Neural crest cell (in vitro differentiated cells): ENCODE data around the gene KRT23. TPM values are rescaled to one million over a fixed set of nuclear protein-coding genes. Genes with fewer than 3 reads are reported as not detected.
A peak's percentile ranks its signal among the peaks of the same experiment; 100 is the strongest.

ENCODE experiments used
- DNase-seq: peaks from one replicate; pipeline ENCODE4 v3.0.0; 2021; ENCODE audit warnings: low read depth, mixed read lengths, low spot score
- H3K27ac Mint-ChIP-seq: one replicate; pipeline ENCODE4 v1.8.0; 2021; ENCODE audit warnings: mild to moderate bottlenecking, mixed read lengths; ENCODE audit not compliant: unreplicated experiment
- H3K27me3 Mint-ChIP-seq: 2 replicates; pipeline ENCODE4 v1.8.0; 2021; ENCODE audit warnings: low read depth, mild to moderate bottlenecking, mixed read lengths
- H3K36me3 Mint-ChIP-seq: 2 replicates; pipeline ENCODE4 v1.8.0; 2021; ENCODE audit warnings: low read depth, mild to moderate bottlenecking, mixed read lengths
- H3K4me1 Mint-ChIP-seq: 2 replicates; pipeline ENCODE4 v1.8.0; 2021; ENCODE audit warnings: mixed read lengths
- H3K4me3 Mint-ChIP-seq: one replicate; pipeline ENCODE4 v1.8.0; 2021; ENCODE audit warnings: mild to moderate bottlenecking, mixed read lengths
- H3K9me3 Mint-ChIP-seq: 2 replicates; pipeline ENCODE4 v1.8.0; 2021; ENCODE audit warnings: mixed read lengths
- CTCF ChIP-seq: fragments of 200-600 bp; sonication (generic); conservative IDR thresholded peaks from 2 replicates; pipeline ENCODE4 v1.5.0; 2021; ENCODE audit warnings: antibody characterized with exemption, mild to moderate bottlenecking
- total RNA-seq: library from RNA; stranded (reverse); gene quantifications from 2 replicates; pipeline ENCODE4 v1.2.1, GENCODE V29; 2021

The KRT23 gene
- total RNA-seq, 1 donor from 2014 or later, result not detected

- no peaks in the 10 kb centered on the region for H3K36me3 Mint-ChIP-seq
- no peaks in the 10 kb centered on the region for H3K9me3 Mint-ChIP-seq
- no peak for DNase-seq
- no peak overlapping the region for H3K4me3 Mint-ChIP-seq
- TF ChIP-seq CTCF, result no peak
- H3K27me3 Mint-ChIP-seq, result peaks cover 66% of the 10 kb centered on the region
- no peaks in the 10 kb centered on the region for H3K4me1 Mint-ChIP-seq
- no peak overlapping the region for H3K27ac Mint-ChIP-seq
Measured at GRCh38 chr17:40888196-40888720, 49.2 kb downstream of the KRT23 start.

- Mint-ChIP-seq H3K4me1 (no peaks in the 10 kb centered on the region), H3K4me3 (no peak overlapping the region), H3K27me3 (peaks cover 57% of the 10 kb centered on the region), H3K9me3 (no peaks in the 10 kb centered on the region), H3K36me3 (no peaks in the 10 kb centered on the region), H3K27ac (no peak overlapping the region)
- TF ChIP-seq CTCF, result no peak
- no peak for DNase-seq
Measured at GRCh38 chr17:40886090-40886489, 51.4 kb downstream of the KRT23 start.

GRCh38 chr17:40884708-40885512, 52.5 kb downstream of the KRT23 start, which contains the start of gene KRT20:
Gene KRT20, minus strand, starts transcription at chr17:40885242. Its CDS starts 57 bp downstream, at chr17:40885185.
- Mint-ChIP-seq H3K27ac (no peak within 1 kb of the TSS), H3K36me3 (no peaks in the 10 kb centered on the region), H3K4me1 (no peaks in the 10 kb centered on the region), H3K4me3 (no peak within 1 kb of the TSS), H3K9me3 (no peaks in the 10 kb centered on the region), H3K27me3 (peaks cover 54% of the 10 kb centered on the region)
- TF ChIP-seq CTCF, result peak; percentile 44
- no peak for DNase-seq

GRCh38 chr17:40883626-40884334, 53.7 kb downstream of the KRT23 start:
- no peaks in the 10 kb centered on the region for H3K9me3 Mint-ChIP-seq

More at GRCh38 chr17:40883626-40884334, 53.7 kb downstream of the KRT23 start:
- Mint-ChIP-seq H3K4me1 (no peaks in the 10 kb centered on the region), H3K27me3 (peaks cover 43% of the 10 kb centered on the region), H3K36me3 (no peaks in the 10 kb centered on the region), H3K4me3 (no peak overlapping the region), H3K27ac (no peak overlapping the region)
- TF ChIP-seq CTCF, result no peak
- DNase-seq, result no peak
